Progenitor cell of endocrine pancreas (in vitro differentiated cells): ENCODE data around the gene PCDH15. TPM values are rescaled to one million over a fixed set of nuclear protein-coding genes. Genes with fewer than 3 reads are reported as not detected.
A peak's percentile ranks its signal among the peaks of the same experiment; 100 is the strongest.

Source experiments
- DNase-seq: peaks from one replicate; pipeline ENCODE4 v3.0.0; 2021; ENCODE audit warnings: low spot score; ENCODE audit not compliant: unreplicated experiment
- H3K27ac Mint-ChIP-seq: 2 replicates; pipeline ENCODE4 v1.8.0; 2021; ENCODE audit warnings: mild to moderate bottlenecking, moderate library complexity, mixed read lengths
- H3K27me3 Mint-ChIP-seq: 2 replicates; pipeline ENCODE4 v1.8.0; 2021; ENCODE audit warnings: mixed read lengths
- H3K36me3 Mint-ChIP-seq: 2 replicates; pipeline ENCODE4 v1.8.0; 2022; ENCODE audit warnings: mixed read lengths; ENCODE audit not compliant: insufficient read depth
- H3K4me1 Mint-ChIP-seq: 2 replicates; pipeline ENCODE4 v1.8.0; 2021; ENCODE audit warnings: low read depth, mixed read lengths
- H3K4me3 Mint-ChIP-seq: 2 replicates; pipeline ENCODE4 v1.8.0; 2021; ENCODE audit warnings: low read depth, mild to moderate bottlenecking, moderate library complexity, mixed read lengths
- H3K9me3 Mint-ChIP-seq: 2 replicates; pipeline ENCODE4 v1.8.0; 2021; ENCODE audit warnings: low read depth, mixed read lengths
- long read RNA-seq: library from polyadenylated mRNA; unstranded; transcript quantifications from one replicate; pipeline ENCODE4 v2.0.0, GENCODE V29; 2020
- total RNA-seq: library from RNA; stranded (reverse); gene quantifications from 2 replicates; pipeline ENCODE4 v1.2.1, GENCODE V29; 2021
- TF ChIP-seq, protein P1 (sequence below): fragments of 200-600 bp; sonication (generic); IDR thresholded peaks from one replicate; pipeline ENCODE4 v1.5.0; 2021; ENCODE audit warnings: antibody characterized with exemption, mild to moderate bottlenecking; ENCODE audit not compliant: unreplicated experiment

PCDH15 gene
- 0.14 and 1.1 TPM in 2 replicates for total RNA-seq
- long read RNA-seq, partial matches to known transcripts: 0 of 1 reads
- long read RNA-seq, other reads (novel, unspliced or antisense): 1 of 1 reads

DNA sequence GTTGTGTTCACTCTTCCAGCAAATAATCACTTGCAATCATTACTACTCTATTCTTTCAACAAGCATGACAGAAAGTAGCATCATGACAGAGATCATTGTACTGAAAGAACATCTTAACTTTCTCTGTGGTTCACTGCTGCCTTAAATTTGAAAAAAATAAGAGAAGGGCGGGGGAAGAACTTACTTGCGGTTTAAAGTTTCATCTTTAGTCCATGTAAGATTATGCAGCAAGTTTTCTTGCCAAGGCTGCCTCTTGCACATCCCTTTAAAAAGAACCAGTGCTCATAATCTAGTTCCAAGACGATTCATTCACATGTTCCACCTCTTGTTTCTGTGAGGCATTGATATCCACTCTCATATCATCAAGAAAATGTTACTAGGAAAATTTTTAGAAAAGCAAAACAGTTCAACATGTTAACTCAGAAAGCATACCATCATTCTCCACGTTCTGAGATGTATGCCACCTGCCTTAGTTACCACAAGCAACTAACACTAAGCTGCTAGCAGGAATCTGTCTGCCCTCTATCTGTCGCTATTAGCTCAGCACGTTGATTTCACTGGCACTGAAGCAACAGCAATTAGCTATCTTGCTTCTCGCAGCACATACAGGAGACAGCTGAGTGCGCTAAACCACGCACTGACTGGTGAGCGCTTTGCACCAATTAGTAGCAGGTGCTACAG is at the start of gene PCDH15:
Gene PCDH15, minus strand, starts transcription at position 491 of the 681 bp plus-strand sequence. CDS start 136,969 bp downstream, outside the sequence.
- no peak within 1 kb of the TSS for H3K27ac Mint-ChIP-seq

DNA sequence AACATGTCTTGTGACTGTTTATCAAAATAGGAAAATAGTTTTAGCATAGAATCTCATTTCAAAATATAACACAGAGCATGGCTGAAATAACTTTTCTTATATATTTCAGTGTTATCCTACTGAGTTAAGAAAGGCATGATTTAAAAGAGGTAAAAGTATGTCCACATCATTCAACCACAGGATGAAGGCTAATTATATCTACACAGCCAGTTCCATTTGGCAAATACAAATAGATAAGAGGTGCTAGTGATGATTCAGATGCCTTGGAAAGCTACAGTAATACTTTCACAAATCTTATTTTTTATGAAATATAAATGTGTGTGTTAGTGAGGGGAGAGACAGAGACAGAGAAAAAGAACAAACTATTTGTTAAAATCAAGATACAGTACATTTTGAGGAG is 42.9 kb upstream of the PCDH15 start:
- DNase-seq: no peak

More for the DNA sequence above, at the start of gene PCDH15:
- H3K4me3 Mint-ChIP-seq: no peak within 1 kb of the TSS
- no peak for DNase-seq
- peaks cover 3% of the 10 kb centered on the region for H3K4me1 Mint-ChIP-seq
- no peaks in the 10 kb centered on the region for H3K9me3 Mint-ChIP-seq
- H3K36me3 Mint-ChIP-seq: no peaks in the 10 kb centered on the region
- peaks cover 2% of the 10 kb centered on the region for H3K27me3 Mint-ChIP-seq
- TF ChIP-seq, protein P1, sequence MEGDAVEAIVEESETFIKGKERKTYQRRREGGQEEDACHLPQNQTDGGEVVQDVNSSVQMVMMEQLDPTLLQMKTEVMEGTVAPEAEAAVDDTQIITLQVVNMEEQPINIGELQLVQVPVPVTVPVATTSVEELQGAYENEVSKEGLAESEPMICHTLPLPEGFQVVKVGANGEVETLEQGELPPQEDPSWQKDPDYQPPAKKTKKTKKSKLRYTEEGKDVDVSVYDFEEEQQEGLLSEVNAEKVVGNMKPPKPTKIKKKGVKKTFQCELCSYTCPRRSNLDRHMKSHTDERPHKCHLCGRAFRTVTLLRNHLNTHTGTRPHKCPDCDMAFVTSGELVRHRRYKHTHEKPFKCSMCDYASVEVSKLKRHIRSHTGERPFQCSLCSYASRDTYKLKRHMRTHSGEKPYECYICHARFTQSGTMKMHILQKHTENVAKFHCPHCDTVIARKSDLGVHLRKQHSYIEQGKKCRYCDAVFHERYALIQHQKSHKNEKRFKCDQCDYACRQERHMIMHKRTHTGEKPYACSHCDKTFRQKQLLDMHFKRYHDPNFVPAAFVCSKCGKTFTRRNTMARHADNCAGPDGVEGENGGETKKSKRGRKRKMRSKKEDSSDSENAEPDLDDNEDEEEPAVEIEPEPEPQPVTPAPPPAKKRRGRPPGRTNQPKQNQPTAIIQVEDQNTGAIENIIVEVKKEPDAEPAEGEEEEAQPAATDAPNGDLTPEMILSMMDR: peak; percentile 46

DNA sequence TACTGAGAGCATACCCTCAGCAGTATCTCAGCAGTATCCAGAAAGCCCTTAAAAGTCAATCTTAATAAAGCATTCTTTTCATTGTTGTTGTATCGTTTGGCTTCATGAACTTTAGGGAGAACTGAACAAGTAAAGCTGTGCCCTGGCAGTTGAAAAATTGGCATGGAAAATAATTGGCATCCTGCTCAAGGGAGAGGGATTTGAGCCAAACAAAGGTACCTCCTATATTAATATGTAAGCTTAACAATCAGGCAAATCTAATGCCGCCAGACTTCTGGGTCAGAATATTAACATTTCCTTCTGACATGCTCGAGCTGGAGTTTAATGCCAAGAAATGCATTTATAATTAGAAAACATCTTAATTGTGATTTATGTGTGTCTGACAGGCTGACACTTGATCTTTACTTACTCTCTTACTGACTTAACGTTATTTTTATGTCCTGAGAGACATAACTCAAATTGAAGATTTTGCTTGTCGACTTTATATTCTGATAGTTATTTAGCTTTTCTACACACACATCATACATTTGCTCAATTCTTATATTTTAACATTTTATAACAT is 42.1 kb upstream of the PCDH15 start:
- TF ChIP-seq, protein P1: no peak
- no peak for DNase-seq
- no peak overlapping the region for H3K4me3 Mint-ChIP-seq
- H3K9me3 Mint-ChIP-seq: no peaks in the 10 kb centered on the region
- H3K4me1 Mint-ChIP-seq: no peaks in the 10 kb centered on the region
- H3K36me3 Mint-ChIP-seq: no peaks in the 10 kb centered on the region
- no peaks in the 10 kb centered on the region for H3K27me3 Mint-ChIP-seq
- H3K27ac Mint-ChIP-seq: no peak overlapping the region

More for the DNA sequence above, 42.9 kb upstream of the PCDH15 start:
- Mint-ChIP-seq H3K4me1 (no peaks in the 10 kb centered on the region), H3K9me3 (no peaks in the 10 kb centered on the region), H3K27me3 (no peaks in the 10 kb centered on the region), H3K27ac (no peak overlapping the region), H3K36me3 (no peaks in the 10 kb centered on the region), H3K4me3 (no peak overlapping the region)
- TF ChIP-seq, protein P1: no peak

DNA sequence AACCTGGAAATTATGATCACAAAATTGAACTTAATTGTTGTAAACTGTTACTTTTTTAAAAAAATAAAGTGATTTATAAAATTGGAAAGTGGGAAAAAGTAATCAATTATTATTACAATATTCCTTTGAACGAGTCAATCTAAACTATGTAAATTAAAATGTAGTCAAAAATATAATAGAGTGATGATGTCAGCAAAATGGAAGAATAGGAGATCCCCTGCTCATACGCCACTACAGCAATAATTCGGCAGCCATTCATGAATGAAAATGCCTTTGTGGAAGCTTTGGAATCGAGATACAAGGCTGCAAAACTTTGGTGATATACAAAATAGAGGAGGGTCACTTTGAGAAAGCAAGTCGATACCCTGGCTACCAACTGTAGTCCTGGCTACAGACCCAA is 36.4 kb upstream of the PCDH15 start:
- Mint-ChIP-seq H3K9me3 (no peaks in the 10 kb centered on the region), H3K27me3 (no peaks in the 10 kb centered on the region), H3K4me1 (no peaks in the 10 kb centered on the region), H3K36me3 (no peaks in the 10 kb centered on the region), H3K4me3 (no peak overlapping the region), H3K27ac (no peak overlapping the region)
- TF ChIP-seq, protein P1: no peak
- DNase-seq: no peak

DNA sequence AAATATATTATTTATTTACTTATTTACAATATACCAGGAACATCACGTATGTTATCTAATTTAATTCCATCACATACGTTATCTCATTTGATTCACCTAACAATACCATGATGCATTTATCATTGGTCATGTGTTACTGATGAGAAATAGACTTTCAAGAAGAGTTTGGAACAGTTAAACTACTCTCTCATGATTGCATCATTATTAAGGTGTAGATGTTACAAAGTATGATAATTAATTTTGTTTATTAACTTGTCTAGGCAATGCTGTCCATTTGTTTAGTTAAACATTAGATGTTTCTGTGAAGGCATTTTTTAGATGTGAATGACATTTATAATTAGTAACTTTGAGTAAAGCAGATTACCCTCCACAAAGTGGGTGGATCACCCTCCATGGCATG is 32.0 kb upstream of the PCDH15 start:
- Mint-ChIP-seq H3K4me3 (no peak overlapping the region), H3K27me3 (no peaks in the 10 kb centered on the region), H3K27ac (no peak overlapping the region), H3K9me3 (no peaks in the 10 kb centered on the region), H3K36me3 (no peaks in the 10 kb centered on the region), H3K4me1 (no peaks in the 10 kb centered on the region)
- DNase-seq: no peak
- TF ChIP-seq, protein P1: no peak
